Fibroblast of the conjunctiva (primary cell): Measurements from ENCODE around the gene DSCAM.

Experiments
- DNase-seq: peaks from one replicate; pipeline ENCODE4 v3.0.0-alpha.2; 2010; ENCODE audit warnings: low read depth

The DSCAM gene

DNA sequence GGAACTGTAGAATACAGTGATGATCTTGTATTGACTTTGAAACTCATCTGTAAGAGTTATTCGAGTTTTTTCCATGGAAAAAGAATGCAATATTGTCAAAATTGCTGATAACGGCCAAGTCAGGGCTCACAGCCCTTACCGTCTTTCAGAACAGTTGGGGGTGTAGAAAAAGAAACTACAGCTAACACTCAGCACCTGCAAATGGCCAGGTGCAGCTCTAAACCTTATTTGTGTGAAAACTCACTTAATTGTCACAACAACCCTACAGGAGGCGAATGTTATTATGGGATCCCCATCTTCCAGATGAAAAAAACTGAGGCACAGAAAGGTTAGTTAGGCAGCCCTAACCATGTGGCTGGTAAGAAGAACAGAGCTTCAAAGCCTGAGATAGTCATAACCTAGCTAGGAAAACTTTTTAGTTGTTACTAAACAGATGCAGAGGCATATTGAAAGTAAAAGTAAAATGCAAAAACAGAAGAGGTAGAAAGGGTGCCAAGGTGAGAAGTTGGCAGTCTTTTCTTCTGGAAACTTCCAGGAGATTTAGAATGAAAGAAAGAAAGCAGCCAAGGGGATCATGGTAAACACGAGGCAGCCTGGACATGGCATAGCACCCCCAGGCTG lies 76.4 kb downstream of the DSCAM start:
- DNase-seq: no peak

DNA sequence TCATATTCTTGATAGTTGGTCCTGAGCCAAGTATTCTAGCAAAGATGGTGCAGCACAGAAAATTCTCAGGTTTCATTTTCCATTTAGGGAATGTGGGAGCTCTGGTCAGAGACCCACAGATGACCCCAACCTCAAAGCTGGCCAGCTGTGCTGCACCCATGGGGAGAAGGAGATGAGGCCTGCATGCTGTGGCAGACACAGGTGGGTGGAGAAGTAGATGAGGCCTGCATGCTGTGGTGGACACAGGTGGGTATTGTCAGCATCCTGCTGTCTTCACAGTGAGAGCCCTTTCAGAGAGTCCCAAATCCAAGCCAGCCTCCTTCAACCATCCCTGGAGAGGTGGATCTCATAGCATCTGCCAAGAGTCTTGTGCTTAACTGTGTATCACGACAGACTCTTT lies 77.7 kb downstream of the DSCAM start:
- DNase-seq: no peak

DNA sequence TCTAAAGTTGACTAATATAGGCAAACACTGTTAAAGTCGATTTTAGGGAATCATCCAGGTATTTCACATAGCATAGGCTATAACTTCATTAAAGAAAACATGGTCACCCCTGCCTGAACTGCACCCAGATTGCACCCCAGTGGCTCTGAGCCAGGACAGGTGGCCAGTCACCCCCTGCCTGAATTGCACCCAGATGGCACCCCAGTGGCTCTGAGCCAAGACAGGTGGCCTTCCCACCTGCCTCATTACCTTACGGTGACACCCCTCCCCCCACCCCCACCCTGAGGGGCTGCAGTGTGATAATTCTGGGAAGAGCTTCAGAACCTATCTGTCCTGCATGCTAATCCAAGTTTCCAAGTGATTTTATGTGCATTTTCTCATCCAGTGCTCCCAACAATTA lies 78.9 kb downstream of the DSCAM start:
- no peak for DNase-seq

DNA sequence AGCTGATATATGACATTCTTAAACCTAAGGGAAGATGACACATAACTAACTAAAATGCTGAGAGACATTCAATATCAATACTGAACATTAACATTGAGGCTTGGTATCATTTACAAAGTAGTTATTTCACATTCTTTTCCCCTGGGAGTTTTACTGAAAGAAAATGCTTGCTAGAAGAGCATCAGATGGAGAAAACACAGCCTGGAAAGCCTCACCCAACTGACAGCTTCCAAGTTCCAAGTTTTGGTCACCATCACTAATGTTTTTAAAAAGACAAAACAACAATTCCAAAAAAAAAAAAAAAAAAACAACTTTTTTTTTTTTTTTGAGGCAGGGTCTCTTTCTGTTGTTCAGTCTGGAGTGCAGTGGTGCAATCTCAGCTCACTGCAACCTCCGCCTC lies 80.6 kb downstream of the DSCAM start:
- no peak for DNase-seq

DNA sequence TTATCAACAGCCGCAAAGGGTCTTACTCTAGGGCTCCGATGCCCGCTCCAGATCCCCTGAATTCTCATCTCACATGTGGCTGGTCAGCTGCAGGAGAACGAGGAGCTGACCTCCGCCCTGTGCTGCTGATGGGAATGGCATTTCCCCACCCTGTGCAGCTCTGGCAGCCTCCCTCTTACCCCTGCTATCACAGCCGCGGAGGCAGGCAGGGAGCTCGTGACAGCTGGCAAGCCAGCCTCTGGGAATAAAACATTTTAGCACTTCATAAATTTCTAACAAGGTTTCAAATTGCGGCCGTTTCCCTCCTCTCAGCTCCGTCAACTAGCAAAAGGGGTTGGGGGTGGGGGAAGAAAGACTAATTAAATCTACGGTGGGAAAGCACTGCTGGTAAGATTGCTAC lies 81.1 kb downstream of the DSCAM start:
- no peak for DNase-seq

DNA sequence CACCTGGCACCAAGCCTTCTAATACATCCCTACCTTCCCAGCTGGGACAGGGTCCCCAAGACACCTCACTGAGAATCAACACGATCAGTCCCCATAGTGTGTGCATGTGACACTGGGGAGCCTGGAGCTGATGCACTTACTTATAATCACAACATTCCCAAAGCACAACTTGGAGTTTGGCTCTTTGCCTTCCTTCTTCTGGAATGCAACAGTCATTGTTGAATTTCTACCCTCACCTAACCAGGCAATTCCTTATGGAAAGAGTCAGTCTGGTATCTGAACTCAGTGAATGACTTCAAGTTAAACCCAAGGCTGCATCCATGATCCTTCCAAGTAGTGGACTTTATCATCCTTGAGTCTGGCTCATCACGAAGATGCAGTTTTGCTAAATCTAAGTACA lies 86.1 kb downstream of the DSCAM start:
- no peak for DNase-seq

DNA sequence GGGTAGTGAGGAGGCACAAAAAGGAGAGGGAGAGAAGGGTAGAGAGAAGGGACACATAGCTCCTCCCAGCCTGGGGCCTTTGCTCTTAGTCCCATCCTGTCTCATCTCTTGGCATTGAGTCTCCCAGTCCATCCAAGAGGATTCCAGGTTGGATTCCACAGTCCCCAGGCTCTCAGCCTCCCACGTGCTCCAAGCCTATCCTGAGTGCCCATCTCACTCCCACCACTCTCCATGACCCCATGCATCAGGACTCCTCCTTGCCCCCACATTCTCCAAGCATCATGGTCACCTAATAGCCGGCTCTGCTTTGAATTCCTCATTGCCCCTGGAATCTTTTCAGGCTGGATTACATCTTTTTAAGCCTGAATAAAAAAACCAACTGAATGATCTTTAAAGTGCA lies 87.9 kb downstream of the DSCAM start:
- no peak for DNase-seq

DNA sequence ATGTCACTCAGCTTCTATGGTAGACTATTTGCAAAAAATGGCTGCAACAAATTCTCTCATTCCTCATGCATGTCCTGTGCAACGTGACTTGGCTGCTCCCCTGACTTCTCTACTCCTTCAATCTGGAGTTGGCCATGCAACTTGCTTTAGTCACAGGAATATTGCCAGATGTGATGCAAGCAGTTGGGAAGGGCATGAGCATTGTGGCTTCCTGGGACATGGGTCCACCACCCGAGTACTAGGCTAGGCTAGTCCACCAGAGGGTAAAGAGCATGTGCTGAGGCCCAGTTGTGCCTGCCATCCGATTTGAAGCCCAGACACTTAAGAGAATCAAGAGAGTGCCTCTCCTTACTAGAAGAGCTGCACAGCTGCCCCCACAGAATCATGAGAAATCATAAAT lies 89.6 kb downstream of the DSCAM start:
- no peak for DNase-seq

DNA sequence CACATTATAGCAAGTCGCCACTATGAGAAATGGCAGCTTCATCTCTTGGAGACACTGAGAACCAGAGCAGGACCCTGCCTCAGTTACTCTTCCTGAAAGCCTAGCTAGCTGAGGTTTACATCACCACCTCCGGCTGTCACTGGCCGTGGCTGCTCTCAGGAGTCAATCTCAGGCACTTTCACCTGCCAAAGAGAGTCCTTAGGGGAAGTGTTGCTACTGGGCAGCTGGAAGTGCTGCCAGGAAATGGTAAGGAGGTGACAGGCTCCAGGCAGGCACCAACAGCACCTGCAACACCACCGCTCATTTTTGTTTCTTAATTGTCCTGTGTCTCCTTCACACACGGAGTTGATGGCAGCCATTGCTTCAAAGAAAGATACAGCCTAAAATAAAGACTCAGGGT lies 92.5 kb downstream of the DSCAM start:
- no peak for DNase-seq

DNA sequence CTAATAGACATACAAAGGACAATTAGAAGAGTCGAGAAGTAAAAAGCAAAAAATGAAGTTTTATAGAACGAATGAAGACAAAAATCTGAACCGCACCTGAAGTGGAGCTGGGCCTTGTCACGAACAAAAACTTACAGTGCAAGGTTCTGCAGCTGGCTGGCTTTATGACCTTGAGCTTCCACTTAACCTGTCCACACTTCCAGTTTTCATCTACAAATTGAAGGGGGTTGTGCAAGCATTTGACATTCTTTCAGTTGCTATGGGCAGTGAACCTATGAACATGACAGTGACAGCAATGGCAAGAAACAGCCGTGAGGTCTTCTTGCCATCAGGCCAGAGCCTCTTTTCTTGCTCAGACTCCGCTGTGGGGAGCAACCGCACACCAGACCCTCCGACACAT lies 93.2 kb downstream of the DSCAM start:
- DNase-seq: no peak

DNA sequence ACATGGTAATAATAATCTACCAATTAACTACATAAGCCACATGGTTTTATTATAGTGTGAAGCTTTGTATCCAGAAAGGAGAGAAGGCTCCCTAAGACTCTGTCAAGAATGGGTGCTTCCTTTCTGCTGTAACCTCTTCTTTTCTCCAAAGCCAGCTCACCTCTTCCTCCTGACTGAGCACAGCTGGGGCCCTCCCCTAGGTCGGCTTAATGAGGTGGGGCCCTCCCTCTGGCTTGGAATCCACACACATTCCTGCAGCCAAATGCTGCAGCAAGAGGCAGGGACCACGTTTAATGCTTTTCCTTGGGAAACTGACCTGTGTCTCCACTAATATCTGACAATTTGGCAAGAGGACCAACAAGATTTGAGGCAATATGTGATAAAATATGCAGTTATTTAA lies 94.8 kb downstream of the DSCAM start:
- DNase-seq: no peak

DNA sequence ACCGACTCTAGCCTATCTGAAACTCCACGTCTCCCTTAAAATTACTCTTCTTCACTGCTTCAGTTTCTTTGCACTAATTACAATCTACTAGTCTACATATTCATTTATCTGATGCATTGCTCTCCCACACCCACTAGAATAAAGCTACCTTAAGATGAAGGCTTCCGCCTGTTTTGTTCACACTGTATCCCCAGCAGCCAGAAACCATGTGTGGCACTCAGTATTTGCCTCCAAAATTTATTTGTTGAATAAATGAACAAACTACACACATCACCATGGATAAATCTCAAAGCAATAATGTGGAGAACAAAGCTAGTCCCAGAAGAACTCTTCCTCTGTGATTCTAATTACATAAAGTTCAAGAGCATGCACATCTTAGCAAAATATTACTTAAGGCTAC lies 95.7 kb downstream of the DSCAM start:
- no peak for DNase-seq

DNA sequence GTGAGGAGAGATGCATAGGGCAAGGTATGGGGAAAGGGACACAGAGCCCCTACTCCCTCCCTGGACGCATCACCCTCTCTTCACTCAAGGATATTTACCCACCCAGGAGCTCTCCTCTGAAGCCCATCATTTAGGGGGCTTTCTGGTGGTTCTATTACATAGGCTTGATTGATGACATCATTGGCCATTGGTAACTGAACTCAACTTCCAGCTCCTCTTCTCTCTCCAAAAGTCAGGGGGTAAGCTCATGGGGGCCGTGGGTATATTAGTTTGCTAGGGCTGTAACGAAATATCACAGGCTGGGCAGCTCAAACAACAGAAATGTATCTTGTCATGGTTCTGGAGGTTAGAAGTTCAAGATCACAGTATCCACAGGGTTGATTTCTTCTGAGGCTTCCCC lies 110.8 kb downstream of the DSCAM start:
- DNase-seq: no peak

DNA sequence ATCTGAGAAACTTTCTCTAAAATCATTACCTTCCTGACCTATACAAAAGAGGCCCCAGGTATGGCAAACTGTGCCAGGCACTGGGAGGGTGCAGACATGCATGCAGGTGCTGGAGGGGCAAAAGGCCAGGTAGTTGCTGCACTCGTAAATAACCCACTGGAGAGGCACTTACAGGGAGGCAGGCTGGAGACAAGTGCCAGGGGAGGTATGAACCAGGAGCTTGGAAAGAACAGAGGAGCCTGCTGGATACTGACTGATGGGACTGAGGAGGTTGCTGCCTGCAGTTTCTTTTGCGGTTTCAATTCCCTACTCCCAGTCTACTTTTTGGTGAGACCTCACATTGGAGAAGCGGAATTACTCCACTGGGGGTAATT lies 113.9 kb downstream of the DSCAM start:
- no peak for DNase-seq

DNA sequence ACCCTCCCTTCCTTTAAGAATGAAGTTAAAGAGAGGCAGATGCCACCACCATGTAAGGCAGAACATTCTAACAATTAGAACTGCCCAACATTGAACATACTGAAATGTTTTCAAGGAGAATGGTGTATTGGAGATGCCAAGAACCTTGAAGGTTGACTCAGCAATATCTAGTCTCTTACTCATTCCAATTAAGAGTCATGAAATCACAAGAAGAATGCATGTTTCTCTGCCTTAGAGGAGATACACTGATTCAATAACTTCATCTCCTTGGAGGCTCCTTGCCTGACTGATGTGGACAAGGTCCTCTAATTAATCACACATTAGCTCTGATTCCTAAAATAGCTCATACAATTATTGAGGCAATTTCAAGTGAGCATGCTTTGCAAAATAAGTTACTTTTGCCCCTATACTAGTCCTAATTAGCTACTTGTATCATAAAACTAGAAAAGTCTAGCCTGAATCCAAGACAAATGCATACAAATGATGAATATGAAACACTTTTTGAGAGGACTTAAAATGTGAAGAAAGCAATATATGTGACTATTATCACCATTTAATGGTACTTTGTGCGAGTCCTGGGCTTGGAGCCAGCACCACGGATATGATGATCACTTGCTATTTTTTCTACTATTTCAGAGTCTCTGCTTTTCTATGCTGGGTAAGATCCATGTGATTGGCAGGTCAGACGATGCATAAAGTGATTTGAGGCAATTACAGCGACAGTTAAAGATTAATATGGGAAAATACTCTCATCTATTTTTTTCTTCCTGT lies 114.5 kb downstream of the DSCAM start:
- DNase-seq: no peak

DNA sequence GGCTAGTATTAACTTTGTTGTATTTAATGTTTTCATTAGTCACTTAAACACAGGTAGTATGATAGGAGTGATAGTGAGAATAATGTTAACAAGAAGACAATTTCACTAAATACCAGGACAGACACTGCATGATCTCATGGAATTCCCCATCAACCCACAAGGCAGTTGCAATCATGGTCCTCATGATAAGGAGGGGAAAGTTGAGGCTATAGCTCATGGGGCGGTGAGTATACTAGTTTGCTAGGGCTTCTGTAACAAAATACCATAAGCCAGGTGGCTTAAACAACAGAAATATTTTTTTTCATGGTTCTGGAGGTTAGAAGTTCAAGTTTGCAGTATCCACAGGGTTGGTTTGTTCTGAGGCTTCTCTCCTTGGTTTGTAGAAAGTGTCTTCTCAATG lies 115.8 kb downstream of the DSCAM start:
- DNase-seq: no peak

DNA sequence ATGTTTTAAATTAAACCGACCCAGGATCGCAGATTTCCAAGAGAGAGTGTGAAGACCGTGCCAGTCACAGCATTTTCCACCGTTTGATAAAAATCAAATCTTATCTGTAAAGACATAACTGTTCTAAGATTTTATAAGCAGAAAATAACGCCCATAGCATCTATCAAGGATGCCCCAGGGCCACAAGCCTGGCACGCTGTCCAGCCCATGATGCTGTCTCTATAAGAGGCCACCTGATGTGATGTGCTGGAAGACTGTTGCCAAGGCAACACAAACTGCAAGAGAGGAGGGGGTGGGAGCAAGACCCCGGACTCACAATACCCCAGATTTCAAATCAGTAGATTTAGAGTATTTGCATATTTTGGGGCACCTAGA lies 116.5 kb downstream of the DSCAM start:
- DNase-seq: no peak

DNA sequence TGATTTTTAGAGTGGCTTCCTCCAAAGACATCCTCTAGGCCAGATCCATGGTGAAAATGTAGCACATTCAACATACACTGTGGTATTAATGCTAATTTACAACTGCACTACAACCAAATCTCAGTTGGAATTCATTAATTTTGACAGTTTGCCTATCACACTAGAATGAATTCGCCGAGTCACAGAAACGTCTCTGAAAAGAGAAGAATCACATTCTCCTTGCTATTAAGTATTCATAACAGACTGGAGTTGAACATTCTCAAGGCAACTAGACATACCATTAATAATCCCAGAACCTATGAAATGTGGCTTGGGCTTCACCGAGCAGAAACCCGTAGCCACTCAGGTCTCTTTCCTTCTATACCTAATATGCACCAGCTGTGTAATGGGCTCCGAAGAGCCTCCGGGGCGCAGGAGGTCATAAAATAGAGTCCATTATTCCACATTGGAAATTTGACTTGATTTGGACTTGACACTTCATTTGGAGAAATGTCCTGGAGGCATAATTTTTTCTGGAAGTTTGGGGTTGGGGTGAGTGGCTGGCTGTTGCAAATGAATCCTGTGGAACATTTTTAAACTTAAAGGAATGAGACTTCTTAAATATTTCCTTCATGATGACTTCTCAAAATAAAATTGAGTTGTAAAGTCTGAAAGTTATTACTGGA lies 117.1 kb downstream of the DSCAM start:
- no peak for DNase-seq

DNA sequence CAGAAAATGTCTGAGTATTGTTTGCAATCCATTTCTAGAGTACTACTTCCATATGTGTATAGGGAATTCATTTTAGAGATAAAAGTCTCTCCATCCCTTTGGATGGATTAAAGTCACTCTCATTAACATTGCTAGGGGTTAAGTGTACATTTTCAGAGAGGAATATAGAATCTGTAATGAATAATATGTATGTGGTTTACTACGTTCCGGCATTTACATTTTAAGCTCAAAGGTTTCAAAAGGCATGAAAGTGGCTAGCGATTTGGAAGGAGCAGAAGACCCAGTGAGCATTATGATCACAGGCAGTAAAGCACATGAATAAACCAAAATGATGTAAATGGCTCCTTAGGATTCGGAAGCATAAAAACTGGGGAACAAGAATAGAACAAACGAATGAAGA lies 123.0 kb downstream of the DSCAM start:
- no peak for DNase-seq

DNA sequence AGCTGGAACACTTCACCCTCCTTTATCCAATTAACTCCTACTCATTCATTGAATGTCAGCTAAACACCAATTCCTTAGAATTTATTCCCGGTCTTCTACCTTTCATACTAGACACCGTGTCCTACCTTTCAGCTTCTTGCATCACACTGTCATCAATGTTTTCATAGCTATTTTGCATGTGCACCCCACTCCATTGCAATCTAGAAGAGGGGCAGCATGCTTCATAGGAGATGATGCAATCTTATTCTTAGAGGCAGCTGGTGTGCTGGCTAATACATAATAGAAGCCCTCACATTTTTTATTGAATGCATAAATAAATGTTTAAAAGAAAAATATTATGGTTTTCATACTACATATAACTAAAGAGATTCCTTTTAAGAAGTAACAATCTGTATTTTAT lies 123.6 kb downstream of the DSCAM start:
- no peak for DNase-seq

DNA sequence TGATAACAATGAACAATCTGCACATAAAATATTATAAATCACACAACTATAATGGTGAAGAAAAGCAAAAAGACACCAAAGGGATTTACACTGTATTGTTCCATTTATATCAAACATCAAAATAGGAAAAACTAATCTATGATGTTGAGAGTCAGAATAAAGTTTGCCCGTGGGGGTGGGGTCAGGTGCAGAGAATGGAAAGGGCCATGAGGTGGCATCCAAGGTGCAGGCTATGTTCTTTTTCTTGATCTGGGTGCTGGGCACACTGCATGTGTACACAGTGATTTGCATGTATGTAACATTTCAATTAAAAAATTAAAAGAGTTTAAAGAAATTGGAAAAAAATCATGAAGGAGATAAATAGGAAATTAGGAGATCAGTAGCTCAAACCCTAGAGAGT lies 127.3 kb downstream of the DSCAM start:
- DNase-seq: no peak

DNA sequence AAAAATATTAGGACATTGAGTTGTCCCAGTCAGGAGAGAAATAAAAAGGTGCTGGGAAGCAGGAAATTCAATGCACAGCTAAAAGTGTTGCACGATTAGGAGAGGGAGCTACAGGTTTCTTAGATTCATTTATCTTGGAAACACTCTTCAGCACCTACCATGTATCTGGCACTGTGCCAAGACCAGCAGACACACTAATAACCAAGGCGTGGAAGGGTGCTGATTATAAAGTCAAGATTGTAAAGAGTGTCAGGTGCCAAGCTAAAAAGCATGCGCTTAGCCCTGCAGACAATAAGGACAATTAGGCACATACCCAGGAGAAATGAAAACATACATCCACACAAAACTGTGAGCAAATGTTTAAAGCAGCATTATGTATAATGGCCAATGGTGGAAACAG lies 129.9 kb downstream of the DSCAM start:
- no peak for DNase-seq

DNA sequence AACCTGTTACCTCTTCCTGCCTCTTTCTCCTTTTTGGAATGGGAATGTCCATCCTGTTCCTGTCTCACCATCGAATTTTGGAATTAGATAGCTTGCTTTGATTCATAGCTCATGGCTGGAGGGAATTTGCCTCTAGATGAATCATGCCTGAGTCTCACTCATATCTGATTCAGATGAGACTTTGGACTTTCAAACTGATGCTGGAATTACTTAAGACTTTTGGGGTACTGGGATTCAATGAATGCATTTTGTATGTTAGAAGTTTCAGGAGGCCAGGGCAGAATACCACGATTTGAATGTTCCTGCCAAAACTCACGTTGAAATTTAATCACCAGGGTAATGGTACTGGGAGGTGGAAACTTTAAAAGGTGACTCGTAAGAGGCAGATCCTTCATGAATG lies 132.4 kb downstream of the DSCAM start:
- DNase-seq: no peak
